GM20000 (cell line): Measurements from ENCODE around the gene SHISA4.

Experiments used
- DNase-seq: peaks from one replicate; pipeline ENCODE4 v3.0.0; 2012; ENCODE audit warnings: low spot score
- CTCF ChIP-seq: IDR thresholded peaks from 2 replicates; pipeline ENCODE4 v1.5.1; 2012; ENCODE audit warnings: mild to moderate bottlenecking, control low read depth; ENCODE audit errors: extremely low read depth, missing control alignments

SHISA4 gene

GRCh38 chr1:201883266-201883665, 5.4 kb upstream of the SHISA4 start:
- DNase-seq: no peak
- TF ChIP-seq CTCF: no peak

GRCh38 chr1:201883786-201884185, 4.9 kb upstream of the SHISA4 start:
- no peak for TF ChIP-seq CTCF
- DNase-seq: no peak

GRCh38 chr1:201884425-201884824, 4.3 kb upstream of the SHISA4 start:
- DNase-seq: no peak

GRCh38 chr1:201885531-201886075, 3.1 kb upstream of the SHISA4 start:
- TF ChIP-seq CTCF: no peak
- DNase-seq: no peak

More at GRCh38 chr1:201884425-201884824, 4.3 kb upstream of the SHISA4 start:
- no peak for TF ChIP-seq CTCF

GRCh38 chr1:201886103-201886885, 2.4 kb upstream of the SHISA4 start:
- DNase-seq: no peak
- no peak for TF ChIP-seq CTCF

- TF ChIP-seq CTCF: no peak
- DNase-seq: no peak
These were observed 1.4 kb upstream of the SHISA4 start for GRCh38 chr1:201887116-201887866.

- no peak for DNase-seq
- TF ChIP-seq CTCF: no peak
These were observed 631 bp downstream of the SHISA4 start for GRCh38 chr1:201889090-201889968.
